Suprapubic skin (tissue), 3 donors: ENCODE measurements around the gene CD164.

ENCODE experiments used
- EP300 ChIP-seq: sonication (generic); formaldehyde crosslinking; IDR thresholded peaks from one replicate; pipeline ENCODE4 v1.6.1; 2017; ENCODE audit warnings: antibody characterized with exemption
- POLR2A ChIP-seq, 2 donors: fragments of 450-650 bp; IDR thresholded peaks; one replicate each; pipeline ENCODE4 v1.6.1; 2017; ENCODE audit warnings: antibody characterized with exemption in 2 of 2, mild to moderate bottlenecking in 2 of 2, moderate library complexity in 2 of 2
- TF ChIP-seq, protein P1 (sequence below), 2 donors: fragments of 200-600 bp in 1 of 2; fragments of 450-650 bp in 1 of 2; sonication (generic) in 1 of 2; IDR thresholded peaks; one replicate each; pipeline ENCODE4 v1.5.1; 2016 to 2019; ENCODE audit warnings: antibody characterized with exemption in 2 of 2, mild to moderate bottlenecking in 1 of 2, moderate library complexity in 1 of 2

DNA sequence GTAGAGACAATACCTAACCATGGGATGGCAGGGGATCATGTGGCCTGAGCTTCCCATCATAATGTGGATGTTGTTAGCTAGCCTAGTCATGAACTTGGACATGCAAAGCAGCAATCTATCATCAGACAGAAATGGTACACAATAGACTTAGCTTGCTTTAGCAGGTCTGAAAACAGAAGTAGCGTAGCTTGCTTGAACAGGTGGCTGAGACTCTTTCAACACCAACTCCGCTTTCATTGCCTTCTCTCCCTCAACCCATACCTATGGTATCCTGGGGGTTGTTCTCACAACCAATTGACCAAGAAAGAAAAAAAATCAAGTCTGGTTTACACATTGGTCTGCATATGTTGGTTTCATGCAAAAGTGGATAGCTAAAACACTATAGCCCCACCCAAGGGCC lies 23.0 kb downstream of the CD164 start:
- TF ChIP-seq, protein P1, sequence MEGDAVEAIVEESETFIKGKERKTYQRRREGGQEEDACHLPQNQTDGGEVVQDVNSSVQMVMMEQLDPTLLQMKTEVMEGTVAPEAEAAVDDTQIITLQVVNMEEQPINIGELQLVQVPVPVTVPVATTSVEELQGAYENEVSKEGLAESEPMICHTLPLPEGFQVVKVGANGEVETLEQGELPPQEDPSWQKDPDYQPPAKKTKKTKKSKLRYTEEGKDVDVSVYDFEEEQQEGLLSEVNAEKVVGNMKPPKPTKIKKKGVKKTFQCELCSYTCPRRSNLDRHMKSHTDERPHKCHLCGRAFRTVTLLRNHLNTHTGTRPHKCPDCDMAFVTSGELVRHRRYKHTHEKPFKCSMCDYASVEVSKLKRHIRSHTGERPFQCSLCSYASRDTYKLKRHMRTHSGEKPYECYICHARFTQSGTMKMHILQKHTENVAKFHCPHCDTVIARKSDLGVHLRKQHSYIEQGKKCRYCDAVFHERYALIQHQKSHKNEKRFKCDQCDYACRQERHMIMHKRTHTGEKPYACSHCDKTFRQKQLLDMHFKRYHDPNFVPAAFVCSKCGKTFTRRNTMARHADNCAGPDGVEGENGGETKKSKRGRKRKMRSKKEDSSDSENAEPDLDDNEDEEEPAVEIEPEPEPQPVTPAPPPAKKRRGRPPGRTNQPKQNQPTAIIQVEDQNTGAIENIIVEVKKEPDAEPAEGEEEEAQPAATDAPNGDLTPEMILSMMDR (IDR thresholded peaks at IDR 0.05) = no peak
- TF ChIP-seq EP300 (no peak), POLR2A (IDR thresholded peaks at IDR 0.05) (no peak)
